ENCODE results near the gene IGF2BP2. TPM values are rescaled to one million over a fixed set of nuclear protein-coding genes. Genes with fewer than 3 reads are reported as not detected.

The IGF2BP2 gene
- total RNA-seq, 1 experiment from 2014 or later, result 135 TPM

DNA sequence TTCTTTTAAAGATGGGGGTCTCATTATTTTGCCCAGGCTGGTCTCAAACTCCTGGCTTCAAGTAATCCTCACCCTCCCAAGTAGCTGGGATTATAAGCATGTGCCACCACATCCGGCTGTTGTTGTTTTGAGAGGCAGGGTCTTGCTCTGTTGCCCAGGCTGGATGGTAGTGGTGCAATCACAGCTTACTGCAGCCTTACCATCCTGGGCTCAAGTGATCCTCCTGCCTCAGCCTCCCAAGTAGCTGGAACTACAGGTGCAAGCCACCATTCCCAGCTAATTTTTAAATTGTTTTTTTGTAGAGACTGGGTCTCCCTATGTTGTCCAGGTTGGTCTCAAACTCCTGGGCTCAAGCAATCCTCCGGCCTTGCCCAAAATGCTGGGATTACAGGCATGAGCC is 133.2 kb downstream of the IGF2BP2 start:
- Histone ChIP-seq H4K20me1 (ENCODE audit: insufficient read depth) (peaks cover 6% of the 10 kb centered on the region; the same call in 1 of the 2 replicates), H2AFZ (ENCODE audit: low read depth, low read length, poor library complexity, severe bottlenecking) (no peak overlapping the region), H3K4me3 (replicated peaks in 1 of 2; ENCODE audit: low read depth in 1 of 2, low read length in 2 of 2) (no peak overlapping the region), H3K9ac (ENCODE audit: low read length) (no peak overlapping the region), H3K79me2 (ENCODE audit: insufficient read depth, low read length) (peaks cover 59% of the 10 kb centered on the region), H3K9me3 (ENCODE audit: control insufficient read depth in 1 of 2, insufficient read depth in 1 of 2, low read depth in 1 of 2, low read length in 2 of 2) (no peaks in the 10 kb centered on the region), H3K27me3 (ENCODE audit: insufficient read depth, low read length) (no peaks in the 10 kb centered on the region), H3K4me2 (ENCODE audit: low read length) (no peak overlapping the region), H3K27ac (ENCODE audit: low read depth, low read length) (no peak overlapping the region), H3K36me3 (ENCODE audit: control insufficient read depth in 1 of 2, insufficient read depth in 2 of 2, low read length in 2 of 2) (peaks cover 5 to 28% of the 10 kb centered on the region in 2 experiments), H3K9me2 (ENCODE audit: insufficient read depth) (no peaks in the 10 kb centered on the region), H3K4me1 (ENCODE audit: control insufficient read depth in 1 of 2, insufficient read depth in 2 of 2, low read length in 2 of 2) (peaks cover 24 to 66% of the 10 kb centered on the region in 2 experiments)
- no TSS peak for BruUV-seq (replicated peaks)
- POLR2A ChIA-PET, result no interaction called here
- CTCF ChIA-PET, result interaction anchor here (1.0 to 1.4 kb wide), 2 partner anchors 14 to 252 kb away, joined by 3 read pairs; no protein-coding TSS in a partner anchor
- RAD21 ChIA-PET (ENCODE audit: low non-redundant PET in 1 of 2, low total read pairs in 2 of 2, uncharacterized antibody in 2 of 2, unreplicated experiment in 2 of 2), result no interaction called here
- intact Hi-C loops (cut with micrococcal nuclease), result no loop called here
- DNase-seq (ENCODE audit: low read depth, low spot score), result no peak
- TF ChIP-seq ELF1 (IDR thresholded peaks at IDR 0.05; ENCODE audit: borderline replicate concordance, low read depth) (no peak), POLR2AphosphoS5 (IDR thresholded peaks at IDR 0.05; ENCODE audit: low read depth, low read length) (no peak), CEBPB (IDR thresholded peaks at IDR 0.05; ENCODE audit: low read depth) (no peak), RAD21 (IDR thresholded peaks at IDR 0.05; ENCODE audit: low read depth) (no peak), SP1 (IDR thresholded peaks at IDR 0.05; ENCODE audit: low read depth) (no peak), EGR1 (IDR thresholded peaks at IDR 0.05; ENCODE audit: low read depth) (no peak), CBX3 (IDR thresholded peaks at IDR 0.05; ENCODE audit: low read depth) (no peak), POLR2A (IDR thresholded peaks at IDR 0.05; ENCODE audit: borderline replicate concordance, extremely low read depth, insufficient read depth, insufficient read length) (no peak), JUND (IDR thresholded peaks at IDR 0.05) (no peak), YY1 (IDR thresholded peaks at IDR 0.05; ENCODE audit: extremely low read depth, insufficient replicate concordance, low read depth, low read length) (no peak), SIN3A (IDR thresholded peaks at IDR 0.05; ENCODE audit: low read depth) (no peak)
- TF ChIP-seq, protein P1, sequence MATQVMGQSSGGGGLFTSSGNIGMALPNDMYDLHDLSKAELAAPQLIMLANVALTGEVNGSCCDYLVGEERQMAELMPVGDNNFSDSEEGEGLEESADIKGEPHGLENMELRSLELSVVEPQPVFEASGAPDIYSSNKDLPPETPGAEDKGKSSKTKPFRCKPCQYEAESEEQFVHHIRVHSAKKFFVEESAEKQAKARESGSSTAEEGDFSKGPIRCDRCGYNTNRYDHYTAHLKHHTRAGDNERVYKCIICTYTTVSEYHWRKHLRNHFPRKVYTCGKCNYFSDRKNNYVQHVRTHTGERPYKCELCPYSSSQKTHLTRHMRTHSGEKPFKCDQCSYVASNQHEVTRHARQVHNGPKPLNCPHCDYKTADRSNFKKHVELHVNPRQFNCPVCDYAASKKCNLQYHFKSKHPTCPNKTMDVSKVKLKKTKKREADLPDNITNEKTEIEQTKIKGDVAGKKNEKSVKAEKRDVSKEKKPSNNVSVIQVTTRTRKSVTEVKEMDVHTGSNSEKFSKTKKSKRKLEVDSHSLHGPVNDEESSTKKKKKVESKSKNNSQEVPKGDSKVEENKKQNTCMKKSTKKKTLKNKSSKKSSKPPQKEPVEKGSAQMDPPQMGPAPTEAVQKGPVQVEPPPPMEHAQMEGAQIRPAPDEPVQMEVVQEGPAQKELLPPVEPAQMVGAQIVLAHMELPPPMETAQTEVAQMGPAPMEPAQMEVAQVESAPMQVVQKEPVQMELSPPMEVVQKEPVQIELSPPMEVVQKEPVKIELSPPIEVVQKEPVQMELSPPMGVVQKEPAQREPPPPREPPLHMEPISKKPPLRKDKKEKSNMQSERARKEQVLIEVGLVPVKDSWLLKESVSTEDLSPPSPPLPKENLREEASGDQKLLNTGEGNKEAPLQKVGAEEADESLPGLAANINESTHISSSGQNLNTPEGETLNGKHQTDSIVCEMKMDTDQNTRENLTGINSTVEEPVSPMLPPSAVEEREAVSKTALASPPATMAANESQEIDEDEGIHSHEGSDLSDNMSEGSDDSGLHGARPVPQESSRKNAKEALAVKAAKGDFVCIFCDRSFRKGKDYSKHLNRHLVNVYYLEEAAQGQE (IDR thresholded peaks at IDR 0.05; ENCODE audit: low read depth), result no peak
- TF ChIP-seq, protein P2, sequence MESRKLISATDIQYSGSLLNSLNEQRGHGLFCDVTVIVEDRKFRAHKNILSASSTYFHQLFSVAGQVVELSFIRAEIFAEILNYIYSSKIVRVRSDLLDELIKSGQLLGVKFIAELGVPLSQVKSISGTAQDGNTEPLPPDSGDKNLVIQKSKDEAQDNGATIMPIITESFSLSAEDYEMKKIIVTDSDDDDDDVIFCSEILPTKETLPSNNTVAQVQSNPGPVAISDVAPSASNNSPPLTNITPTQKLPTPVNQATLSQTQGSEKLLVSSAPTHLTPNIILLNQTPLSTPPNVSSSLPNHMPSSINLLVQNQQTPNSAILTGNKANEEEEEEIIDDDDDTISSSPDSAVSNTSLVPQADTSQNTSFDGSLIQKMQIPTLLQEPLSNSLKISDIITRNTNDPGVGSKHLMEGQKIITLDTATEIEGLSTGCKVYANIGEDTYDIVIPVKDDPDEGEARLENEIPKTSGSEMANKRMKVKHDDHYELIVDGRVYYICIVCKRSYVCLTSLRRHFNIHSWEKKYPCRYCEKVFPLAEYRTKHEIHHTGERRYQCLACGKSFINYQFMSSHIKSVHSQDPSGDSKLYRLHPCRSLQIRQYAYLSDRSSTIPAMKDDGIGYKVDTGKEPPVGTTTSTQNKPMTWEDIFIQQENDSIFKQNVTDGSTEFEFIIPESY (IDR thresholded peaks at IDR 0.05; ENCODE audit: extremely low read depth, insufficient replicate concordance, low read length), result no peak
- TF ChIP-seq, protein P3, sequence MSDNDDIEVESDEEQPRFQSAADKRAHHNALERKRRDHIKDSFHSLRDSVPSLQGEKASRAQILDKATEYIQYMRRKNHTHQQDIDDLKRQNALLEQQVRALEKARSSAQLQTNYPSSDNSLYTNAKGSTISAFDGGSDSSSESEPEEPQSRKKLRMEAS (IDR thresholded peaks at IDR 0.05), result no peak
- TF ChIP-seq, protein P4, sequence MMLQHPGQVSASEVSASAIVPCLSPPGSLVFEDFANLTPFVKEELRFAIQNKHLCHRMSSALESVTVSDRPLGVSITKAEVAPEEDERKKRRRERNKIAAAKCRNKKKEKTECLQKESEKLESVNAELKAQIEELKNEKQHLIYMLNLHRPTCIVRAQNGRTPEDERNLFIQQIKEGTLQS (IDR thresholded peaks at IDR 0.05), result no peak
- no peak for ATAC-seq

Measured in HCT116 (cell line).